HG02840 (cell line): ENCODE measurements around the gene RFC2.
"Not testable (repeated sequence)": the region's sequence is repeated elsewhere in the genome, so short reads cannot be mapped to it uniquely, and the experiment has no call there.

Source experiments
- ATAC-seq: cut with Tn5 transposase; IDR thresholded peaks from one replicate; pipeline ENCODE4 v1.9.1; 2021; ENCODE audit warnings: mild to moderate bottlenecking, moderate library complexity, moderate number of reproducible peaks; ENCODE audit not compliant: unreplicated experiment, low FRiP score

Gene RFC2

DNA sequence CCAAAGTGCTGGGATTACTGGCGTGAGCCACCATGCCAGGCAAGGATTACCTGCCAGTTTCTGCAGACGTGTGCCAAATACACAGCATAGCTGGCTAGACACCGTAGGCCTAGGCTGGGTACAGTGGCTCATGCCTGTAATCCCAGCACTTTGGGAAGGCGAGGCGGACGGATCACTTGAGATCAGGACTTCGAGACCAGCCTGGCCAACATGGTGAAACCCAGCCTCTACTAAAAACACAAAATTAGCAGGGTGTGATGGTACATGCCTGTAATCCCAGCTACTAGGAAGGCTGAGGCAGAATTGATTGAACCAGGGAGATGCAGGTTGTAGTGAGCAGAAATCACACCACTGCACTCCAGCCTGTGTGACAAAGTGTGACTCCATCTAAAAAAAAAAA lies 868 bp downstream of the RFC2 start:
- no peak for ATAC-seq

- ATAC-seq = no peak
Measured at GRCh38 chr7:74252893-74253292, 1.3 kb downstream of the RFC2 start.

DNA sequence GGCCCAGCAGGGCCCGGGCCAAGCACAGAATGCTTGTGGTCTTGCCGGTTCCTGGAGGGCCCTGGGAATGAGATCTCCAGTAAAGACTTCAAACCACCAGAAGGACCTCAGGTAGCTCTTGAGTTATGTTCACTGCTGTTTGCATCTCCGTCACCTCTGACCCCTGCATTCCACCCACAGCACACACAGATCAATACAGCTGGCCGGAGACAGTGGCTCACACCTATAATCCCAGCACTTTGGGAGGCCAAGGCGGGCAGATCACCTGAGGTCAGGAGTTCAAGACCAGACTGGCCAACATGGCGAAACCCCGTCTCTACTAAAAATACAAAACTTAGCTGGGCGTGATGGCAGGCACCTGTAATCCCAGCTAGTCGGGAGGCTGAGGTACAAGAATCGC lies 5.1 kb downstream of the RFC2 start:
- not testable (repeated sequence) for ATAC-seq

- ATAC-seq = no peak
Measured at GRCh38 chr7:74248156-74248555, 6.0 kb downstream of the RFC2 start.

- no peak for ATAC-seq
Measured at GRCh38 chr7:74246497-74246896, 7.7 kb downstream of the RFC2 start.

GRCh38 chr7:74242122-74242443 lies 12.1 kb downstream of the RFC2 start:
- ATAC-seq = no peak

GRCh38 chr7:74240482-74240881 lies 13.7 kb downstream of the RFC2 start:
- no peak for ATAC-seq

GRCh38 chr7:74236284-74236683 lies 17.9 kb downstream of the RFC2 start:
- no peak for ATAC-seq

GRCh38 chr7:74235518-74236268 lies 18.5 kb downstream of the RFC2 start:
- no peak for ATAC-seq

DNA sequence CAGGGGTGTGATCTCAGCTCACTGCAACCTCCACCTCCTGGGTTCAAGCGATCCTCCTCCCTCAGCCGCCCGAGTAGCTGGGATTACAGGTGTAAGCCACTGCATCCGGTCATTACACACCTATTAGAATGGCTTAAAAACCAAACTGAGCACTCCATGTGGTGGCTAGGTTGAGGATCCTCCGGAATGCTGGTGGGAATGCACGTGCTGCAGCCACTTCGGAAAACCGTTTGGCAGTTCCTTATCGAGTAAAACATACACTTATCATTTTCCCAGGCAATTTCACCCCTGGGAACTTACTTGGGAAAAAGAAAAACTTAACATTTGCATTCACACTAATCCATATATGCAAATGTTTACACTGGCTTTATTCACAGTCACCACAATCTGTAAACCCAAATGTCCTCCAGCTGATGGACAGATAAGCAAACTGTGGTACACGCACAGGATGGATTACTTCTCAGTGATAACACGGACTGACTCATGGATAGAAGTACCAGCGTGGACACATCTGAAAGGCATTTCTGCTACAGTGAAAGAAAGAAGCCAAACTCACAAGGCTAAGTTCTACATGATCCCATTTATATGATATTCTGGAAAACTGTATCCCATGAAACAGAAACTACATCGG lies 20.4 kb downstream of the RFC2 start:
- no peak for ATAC-seq

DNA sequence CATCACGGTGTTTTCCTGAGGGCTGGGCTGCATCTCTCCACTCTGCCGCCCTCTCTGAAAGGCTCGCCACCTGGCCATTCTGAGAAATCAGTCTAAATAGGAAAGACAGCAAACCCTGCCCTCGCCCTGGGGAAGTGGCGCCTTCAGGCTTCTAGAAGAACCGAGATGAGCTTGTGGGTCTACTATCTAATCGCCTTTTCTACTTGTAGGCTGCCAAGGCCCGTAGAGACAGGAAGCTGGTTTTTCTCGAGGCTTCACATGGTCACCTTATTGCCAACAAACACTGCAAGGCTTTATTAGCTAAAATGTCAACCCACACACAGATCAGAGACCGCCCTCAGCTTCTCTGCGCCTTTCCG lies 23.0 kb downstream of the RFC2 start:
- ATAC-seq = no peak

DNA sequence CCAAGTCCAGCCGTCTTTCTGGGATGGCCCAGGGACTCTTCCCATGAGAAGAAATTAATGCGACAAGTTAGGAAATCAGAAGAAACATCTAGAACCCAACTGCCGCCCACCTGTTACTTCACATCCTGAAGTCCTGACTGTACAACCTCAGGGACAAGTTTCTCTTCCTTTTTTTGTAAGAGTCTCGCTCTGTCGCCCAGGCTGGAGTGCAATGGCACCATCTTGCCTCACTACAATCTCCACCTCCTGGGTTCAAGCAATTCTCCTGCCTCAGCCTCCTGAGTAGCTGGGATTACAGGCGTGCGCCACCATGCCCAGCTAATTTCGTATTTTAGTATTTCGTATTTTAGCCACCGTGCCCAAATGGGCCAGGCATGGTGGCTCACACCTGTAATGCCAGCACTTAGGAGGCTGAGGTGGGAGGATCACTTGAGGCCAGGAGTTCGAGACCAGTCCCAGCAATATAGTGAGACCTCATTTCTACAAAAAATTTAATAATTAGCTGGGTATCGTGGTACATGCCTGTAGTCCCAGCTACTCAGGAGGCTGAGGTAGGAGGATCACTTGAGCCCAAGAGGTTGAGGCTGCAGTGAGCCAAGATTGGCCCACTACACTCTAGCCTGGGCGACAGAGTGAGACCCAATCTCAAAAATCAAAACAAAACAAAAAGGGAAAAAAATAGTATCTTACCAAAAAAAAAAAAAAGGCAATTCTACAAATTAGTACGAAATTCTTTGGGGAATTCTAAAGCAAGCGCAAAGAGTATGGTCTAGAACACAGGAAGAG lies 23.6 kb downstream of the RFC2 start:
- ATAC-seq = no peak

DNA sequence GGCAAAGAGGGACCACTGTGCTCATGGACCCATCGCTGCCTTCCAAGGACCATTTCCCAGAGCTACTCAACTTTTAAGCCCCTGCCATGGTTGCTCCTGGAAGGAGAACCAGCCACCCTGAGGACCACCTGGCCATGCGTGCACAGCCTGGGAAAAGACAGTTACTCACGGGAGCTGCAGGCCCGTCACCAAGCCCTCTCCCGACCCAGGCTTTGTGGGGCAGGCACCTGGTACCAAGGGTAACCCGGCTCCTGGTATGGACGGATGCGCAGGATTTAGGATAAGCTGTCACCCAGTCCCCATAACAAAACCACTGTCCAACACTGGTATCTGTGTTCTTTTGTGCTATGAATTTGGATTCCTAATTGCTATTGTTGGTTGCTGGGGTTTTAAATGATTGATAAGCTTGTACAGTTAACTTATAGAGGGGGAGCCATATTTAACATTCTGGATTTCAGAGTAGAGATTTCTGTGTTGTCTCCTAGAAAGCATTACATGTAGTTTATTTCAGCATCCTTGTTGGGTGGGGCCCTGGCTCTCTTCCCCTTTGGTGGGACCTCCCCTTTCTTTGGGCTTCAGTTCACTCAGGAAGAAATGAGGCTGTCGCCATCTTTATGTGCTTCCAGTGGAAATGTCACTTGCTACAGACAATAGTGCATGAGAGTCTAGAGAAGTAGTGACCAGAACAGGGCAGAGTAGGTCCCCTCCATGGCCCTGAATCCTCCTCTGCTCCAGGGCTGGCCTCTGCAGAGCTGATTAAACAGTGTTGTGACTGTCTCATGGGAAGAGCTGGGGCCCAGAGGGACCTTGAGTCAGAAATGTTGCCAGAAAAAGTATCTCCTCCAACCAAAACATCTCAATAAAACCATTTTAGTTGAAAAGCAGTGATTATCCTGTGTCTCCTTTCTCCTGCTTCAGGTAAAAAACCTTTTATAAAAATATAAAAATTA lies 25.0 kb downstream of the RFC2 start:
- ATAC-seq = no peak

GRCh38 chr7:74226633-74227032 lies 27.6 kb downstream of the RFC2 start:
- ATAC-seq = no peak

GRCh38 chr7:74225400-74225799 lies 28.8 kb downstream of the RFC2 start:
- no peak for ATAC-seq

- ATAC-seq = not testable (repeated sequence)
Measured at GRCh38 chr7:74224907-74225306, 29.3 kb downstream of the RFC2 start.

- ATAC-seq = no peak
Measured at GRCh38 chr7:74224511-74224832, 29.7 kb downstream of the RFC2 start.

- ATAC-seq = no peak
Measured at GRCh38 chr7:74223711-74224510, 30.3 kb downstream of the RFC2 start.

DNA sequence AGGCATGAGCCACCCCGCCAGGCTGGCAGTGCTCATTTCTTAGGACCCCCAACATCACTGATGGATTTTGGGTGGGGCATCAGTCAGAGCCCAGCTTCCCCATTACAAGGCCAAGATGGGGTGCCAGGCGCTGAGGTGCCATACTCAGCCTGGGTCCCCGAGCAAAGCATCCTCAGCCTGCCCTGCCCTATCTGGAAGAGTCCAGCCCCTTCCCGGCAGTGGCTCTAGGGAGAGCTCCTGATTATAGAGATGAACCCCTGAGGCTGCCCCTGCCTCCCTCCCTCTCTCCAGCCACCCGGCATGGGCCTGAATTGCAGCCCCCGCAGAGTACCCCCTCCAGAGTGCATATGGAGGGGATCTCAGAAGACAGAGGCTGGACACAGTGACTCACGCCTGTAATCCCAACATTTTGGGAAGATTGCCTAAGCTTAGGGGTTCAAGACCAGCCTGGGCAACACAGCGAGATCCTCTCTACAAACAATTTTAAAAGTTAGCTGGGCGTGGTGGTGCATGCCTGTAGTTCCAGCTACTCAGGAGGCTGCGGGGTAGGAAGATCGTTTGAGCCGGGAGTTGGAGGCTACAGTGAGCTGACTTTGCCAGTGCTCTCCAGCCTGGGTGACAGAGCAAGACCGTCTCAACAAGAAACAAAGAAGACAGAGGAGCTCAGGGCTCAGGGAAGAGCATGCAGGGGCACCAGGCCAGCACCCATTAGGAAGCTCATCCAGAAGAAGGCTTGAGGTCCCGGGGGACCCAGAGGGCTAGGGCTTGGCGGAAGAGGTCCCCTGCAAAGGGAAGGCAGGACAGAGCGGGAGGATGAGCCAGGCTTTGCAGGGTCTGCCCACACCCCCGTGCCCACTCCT lies 31.1 kb downstream of the RFC2 start:
- no peak for ATAC-seq
